Activated T-cell treated with anti-CD3 and anti-CD28 coated beads, Interleukin-2, amount 50 U/mL, for 72 hours (primary cell): ENCODE data around the gene DTNBP1. TPM values are rescaled to one million over a fixed set of nuclear protein-coding genes. Genes with fewer than 3 reads are reported as not detected.
A peak's percentile ranks its signal among the peaks of the same experiment; 100 is the strongest.

Experiments used
- ATAC-seq, 2 donors: fragments of 150-1000 bp; cut with Tn5 transposase; replicated peaks in 1 of 2; 2 replicates each; pipeline ENCODE4 v1.10.0; 2021; ENCODE audit warnings: moderate library complexity in 2 of 2, mild to moderate bottlenecking in 1 of 2
- DNase-seq, 2 donors: peaks; one replicate each; pipeline ENCODE4 v3.0.0; 2021 to 2022; ENCODE audit warnings: mixed read lengths in 1 of 2
- H3K27ac Mint-ChIP-seq: one replicate; pipeline ENCODE4 v1.8.0; 2022; ENCODE audit warnings: mild to moderate bottlenecking, moderate library complexity, mixed read lengths
- H3K27me3 Mint-ChIP-seq: one replicate; pipeline ENCODE4 v1.8.0; 2022; ENCODE audit warnings: low read depth, mixed read lengths
- H3K36me3 Mint-ChIP-seq, 2 donors: one replicate each; pipeline ENCODE4 v1.8.0; 2022; ENCODE audit warnings: mixed read lengths in 2 of 2, mild to moderate bottlenecking in 1 of 2; ENCODE audit not compliant: insufficient read depth in 2 of 2
- H3K4me1 Mint-ChIP-seq: one replicate; pipeline ENCODE4 v1.8.0; 2022; ENCODE audit warnings: low read depth, mixed read lengths
- H3K4me3 Mint-ChIP-seq, 2 donors: one replicate each; pipeline ENCODE4 v1.8.0; 2022; ENCODE audit warnings: mild to moderate bottlenecking in 2 of 2, mixed read lengths in 2 of 2, moderate library complexity in 2 of 2
- H3K9me3 Mint-ChIP-seq, 2 donors: one replicate each; pipeline ENCODE4 v1.8.0; 2022; ENCODE audit warnings: mixed read lengths in 2 of 2
- total RNA-seq, 2 donors: library from RNA; stranded (reverse); gene quantifications; one replicate each; pipeline ENCODE4 v1.2.3, GENCODE V29; 2022

DTNBP1 gene, protein sequence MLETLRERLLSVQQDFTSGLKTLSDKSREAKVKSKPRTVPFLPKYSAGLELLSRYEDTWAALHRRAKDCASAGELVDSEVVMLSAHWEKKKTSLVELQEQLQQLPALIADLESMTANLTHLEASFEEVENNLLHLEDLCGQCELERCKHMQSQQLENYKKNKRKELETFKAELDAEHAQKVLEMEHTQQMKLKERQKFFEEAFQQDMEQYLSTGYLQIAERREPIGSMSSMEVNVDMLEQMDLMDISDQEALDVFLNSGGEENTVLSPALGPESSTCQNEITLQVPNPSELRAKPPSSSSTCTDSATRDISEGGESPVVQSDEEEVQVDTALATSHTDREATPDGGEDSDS
- 10 to 100 TPM; 24.5 to 27.1 TPM for total RNA-seq

DNA sequence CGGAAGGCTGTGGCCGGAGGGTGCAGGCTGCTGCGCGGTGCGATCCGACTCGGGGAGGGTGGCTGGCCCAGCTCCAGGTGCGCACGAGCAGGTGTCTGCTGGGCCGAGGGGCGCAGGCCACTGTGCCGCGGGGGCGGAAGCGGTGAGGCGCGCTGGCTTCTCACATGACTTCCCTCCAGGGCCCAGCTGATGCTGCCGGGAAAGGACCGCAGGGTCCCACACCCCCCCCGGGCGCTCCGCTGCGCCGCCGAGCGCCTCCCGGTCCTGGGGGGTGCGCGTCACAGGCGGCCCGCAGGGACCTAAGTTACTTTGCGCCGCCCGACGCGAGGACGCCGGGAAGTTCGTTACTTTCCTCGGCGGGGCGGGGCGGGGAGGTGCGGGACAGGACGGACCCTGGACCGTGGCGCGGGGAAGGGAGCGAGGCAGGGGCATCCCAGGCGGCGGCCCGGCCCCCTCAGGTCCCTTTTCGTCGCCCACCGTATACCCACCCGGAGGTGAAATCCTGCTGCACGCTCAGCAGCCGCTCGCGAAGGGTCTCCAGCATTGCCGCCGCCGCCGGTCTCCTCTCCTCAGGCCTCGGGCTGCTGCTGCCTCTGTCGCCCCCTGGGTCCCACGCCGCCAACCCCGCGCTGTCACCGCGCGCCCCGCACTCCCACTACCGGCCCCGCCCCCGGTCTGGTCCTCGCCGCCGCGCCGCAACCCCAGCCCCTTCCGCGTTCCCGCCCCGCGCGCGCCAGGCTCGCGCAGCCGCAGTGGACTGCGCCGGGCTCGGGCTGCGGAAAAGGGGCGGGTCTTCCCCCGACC, at the start of gene DTNBP1:
Gene DTNBP1 (minus strand): TSS at position 703 of the 804 bp plus-strand sequence. CDS start 159 bp downstream, at position 544.
- peak within 1 kb of the TSS; percentile 20 for H3K27ac Mint-ChIP-seq
- peaks cover 12% of the 10 kb centered on the region for H3K27me3 Mint-ChIP-seq
- H3K36me3 Mint-ChIP-seq, result peaks cover 0 to 3% of the 10 kb centered on the region in 2 donors
- no peaks in the 10 kb centered on the region for H3K9me3 Mint-ChIP-seq
- peak; percentile 88 to 90 for ATAC-seq
- peaks cover 41% of the 10 kb centered on the region for H3K4me1 Mint-ChIP-seq
- H3K4me3 Mint-ChIP-seq, result peak within 1 kb of the TSS; percentile 75 to 81
- peak; percentile 89 to 92 for DNase-seq

DNA sequence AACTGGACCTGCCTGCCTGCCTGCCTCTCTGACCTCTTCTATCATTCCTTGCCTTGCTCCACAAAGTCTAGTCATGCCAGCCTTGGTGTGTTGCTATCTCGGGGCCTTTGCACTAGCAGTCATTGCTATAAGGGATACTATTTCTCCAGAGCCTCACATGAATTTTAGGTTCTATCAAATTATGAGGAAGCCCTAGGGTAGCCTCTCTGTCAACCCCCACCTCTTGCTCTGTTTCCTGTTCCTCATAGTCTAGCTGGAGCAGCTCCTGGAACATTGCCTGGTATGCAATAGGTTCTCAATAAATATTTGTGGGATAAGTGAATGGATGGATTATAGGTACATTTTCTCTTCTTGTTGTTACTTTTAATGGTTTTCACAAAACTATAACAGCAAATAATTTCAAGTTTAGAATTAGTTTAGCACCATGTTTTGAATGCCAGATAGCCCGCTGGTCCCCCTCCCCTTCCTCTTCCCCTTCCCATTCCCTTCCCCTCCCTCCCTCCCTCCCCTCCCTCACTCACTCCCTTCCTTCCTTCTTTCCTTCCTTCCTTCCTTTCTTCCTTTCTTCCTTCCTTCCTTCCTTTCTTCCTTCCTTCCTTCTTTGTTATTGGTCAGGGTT, 46.9 kb upstream of the DTNBP1 start:
- Mint-ChIP-seq H3K27ac (no peak overlapping the region), H3K36me3 (peaks cover 2 to 5% of the 10 kb centered on the region in 2 donors), H3K27me3 (peaks cover 6% of the 10 kb centered on the region), H3K4me1 (peaks cover 12% of the 10 kb centered on the region), H3K9me3 (peaks cover 1 to 5% of the 10 kb centered on the region in 2 donors), H3K4me3 (no peak overlapping the region)
- ATAC-seq, result no peak
- no peak for DNase-seq

DNA sequence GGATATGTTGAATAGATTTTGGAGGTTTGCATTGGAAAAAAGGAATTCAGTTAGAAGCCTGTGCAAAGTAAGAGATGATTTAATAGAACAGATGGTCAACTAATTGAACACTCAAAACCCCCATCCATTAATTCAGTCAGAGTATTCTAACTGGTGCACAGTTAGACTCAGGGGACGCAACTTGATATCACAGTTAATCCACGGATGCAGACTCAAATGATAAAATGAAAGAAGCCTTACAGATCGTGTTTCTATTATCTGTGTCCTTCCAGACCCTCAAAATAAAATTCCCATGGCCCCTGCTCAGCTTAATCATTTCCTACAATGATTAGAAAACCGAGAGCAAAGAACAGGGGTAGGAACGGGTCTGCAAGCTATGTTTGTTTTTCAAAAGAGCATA, 45.4 kb upstream of the DTNBP1 start:
- Mint-ChIP-seq H3K4me1 (no peaks in the 10 kb centered on the region), H3K9me3 (peaks cover 0 to 4% of the 10 kb centered on the region in 2 donors), H3K4me3 (no peak overlapping the region), H3K27ac (no peak overlapping the region), H3K36me3 (peaks cover 0 to 2% of the 10 kb centered on the region in 2 donors), H3K27me3 (peaks cover 6% of the 10 kb centered on the region)
- no peak for ATAC-seq
- no peak for DNase-seq

DNA sequence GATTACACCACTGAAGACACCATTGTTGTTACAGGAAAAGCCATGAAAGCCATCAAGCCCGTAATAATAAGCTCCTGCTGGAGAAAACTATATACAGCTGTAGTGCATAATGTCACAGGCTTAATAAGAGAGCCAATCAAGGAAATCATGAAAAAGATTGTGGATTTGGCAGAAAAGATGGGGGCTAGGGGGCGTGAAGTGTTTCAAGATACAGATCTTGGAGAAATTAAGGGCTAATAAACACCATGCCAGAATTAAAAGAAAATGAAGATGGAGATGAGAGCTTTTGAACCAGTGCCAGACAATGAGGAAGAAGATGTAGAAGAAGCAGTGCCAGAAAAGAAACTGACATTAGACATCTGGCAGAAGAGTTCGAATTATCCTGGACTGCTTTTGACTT, 43.2 kb upstream of the DTNBP1 start:
- no peaks in the 10 kb centered on the region for H3K4me1 Mint-ChIP-seq
- peaks cover 0 to 4% of the 10 kb centered on the region in 2 donors for H3K9me3 Mint-ChIP-seq
- no peak for ATAC-seq
- H3K27ac Mint-ChIP-seq, result no peak overlapping the region
- DNase-seq, result no peak
- no peaks in the 10 kb centered on the region for H3K36me3 Mint-ChIP-seq
- H3K4me3 Mint-ChIP-seq, result no peak overlapping the region
- no peaks in the 10 kb centered on the region for H3K27me3 Mint-ChIP-seq

DNA sequence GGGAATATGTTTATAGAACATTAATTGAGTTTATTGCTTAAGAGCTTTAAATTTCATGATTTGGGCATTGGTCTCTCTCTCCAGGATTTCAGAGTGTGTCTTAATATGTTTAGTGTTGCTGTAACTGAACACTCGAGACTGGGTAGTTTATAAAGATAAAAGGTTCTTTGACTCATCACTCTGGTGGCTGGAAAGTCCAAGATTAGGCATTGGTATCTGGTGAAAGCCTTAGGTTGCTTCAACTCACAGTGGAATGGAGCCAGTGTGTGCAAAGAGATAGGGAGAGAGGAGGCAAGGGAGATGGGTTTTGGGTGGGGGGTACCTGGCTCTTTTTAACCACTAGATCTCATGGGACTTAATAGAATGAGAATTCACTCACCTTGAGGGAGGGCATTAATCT, 35.6 kb upstream of the DTNBP1 start:
- Mint-ChIP-seq H3K27ac (no peak overlapping the region), H3K9me3 (no peaks in the 10 kb centered on the region), H3K4me3 (no peak overlapping the region), H3K4me1 (peaks cover 13% of the 10 kb centered on the region), H3K27me3 (peaks cover 15% of the 10 kb centered on the region), H3K36me3 (no peaks in the 10 kb centered on the region)
- no peak for ATAC-seq
- no peak for DNase-seq

DNA sequence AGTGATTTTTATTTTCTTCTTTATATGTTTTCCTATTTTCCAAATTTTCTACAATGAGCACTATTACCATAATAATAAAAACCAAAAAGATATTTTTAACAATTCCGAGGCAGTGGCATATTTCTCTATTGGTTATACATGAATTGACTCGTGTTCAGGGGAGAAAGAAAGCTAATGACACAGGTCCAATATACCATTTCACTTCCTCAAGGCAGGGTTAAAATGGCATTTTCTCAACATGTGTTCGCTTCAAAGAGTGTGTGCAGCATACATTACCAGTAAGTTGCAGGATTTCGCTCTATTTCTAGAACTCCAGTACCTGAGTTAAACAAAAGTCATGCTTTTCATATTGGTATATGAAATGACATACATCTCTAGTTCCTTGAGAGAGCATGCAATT, 35.1 kb upstream of the DTNBP1 start:
- H3K4me1 Mint-ChIP-seq, result peaks cover 13% of the 10 kb centered on the region

DNA sequence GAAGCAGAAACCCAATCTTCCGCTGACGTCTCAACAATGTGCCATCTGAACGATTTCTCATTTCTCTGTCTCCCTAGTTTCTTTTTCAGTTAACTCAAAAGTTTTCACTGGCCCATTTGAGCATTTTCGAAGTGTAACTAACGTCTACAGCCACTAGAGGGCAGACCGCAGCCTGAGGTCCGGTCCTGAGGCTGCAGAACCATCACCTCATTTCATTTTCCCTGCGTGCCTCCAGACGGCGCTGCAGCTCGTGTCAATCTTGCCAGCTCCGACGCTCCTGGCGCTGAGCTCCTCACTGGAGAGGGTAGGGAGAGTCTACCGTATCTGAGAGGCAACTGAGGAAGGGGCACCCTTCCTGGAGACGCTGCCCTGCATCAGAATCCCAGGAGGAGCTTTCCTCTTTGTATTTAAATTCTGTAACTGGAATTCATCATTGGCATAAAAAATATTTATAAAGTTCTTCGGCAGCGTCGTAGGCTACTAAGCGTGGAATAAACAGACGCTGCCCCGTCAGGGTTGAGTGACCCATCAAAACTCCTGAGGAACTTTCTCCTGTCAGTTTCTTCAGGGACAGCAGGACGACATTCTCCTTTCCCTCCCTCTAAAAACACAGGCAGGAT, 28.5 kb upstream of the DTNBP1 start:
- Mint-ChIP-seq H3K4me3 (peak overlapping the region in 1 of 2 donors; percentile 25), H3K27ac (peak overlapping the region; percentile 9), H3K27me3 (peaks cover 8% of the 10 kb centered on the region), H3K4me1 (peaks cover 17% of the 10 kb centered on the region), H3K36me3 (no peaks in the 10 kb centered on the region), H3K9me3 (no peaks in the 10 kb centered on the region)
- DNase-seq (peak; percentile 83), ATAC-seq (peak; percentile 99)

More for the DNA sequence above, 35.1 kb upstream of the DTNBP1 start:
- no peaks in the 10 kb centered on the region for H3K9me3 Mint-ChIP-seq
- ATAC-seq (no peak), DNase-seq (no peak)
- no peak overlapping the region for H3K4me3 Mint-ChIP-seq
- H3K36me3 Mint-ChIP-seq, result no peaks in the 10 kb centered on the region
- no peak overlapping the region for H3K27ac Mint-ChIP-seq
- H3K27me3 Mint-ChIP-seq, result peaks cover 15% of the 10 kb centered on the region

DNA sequence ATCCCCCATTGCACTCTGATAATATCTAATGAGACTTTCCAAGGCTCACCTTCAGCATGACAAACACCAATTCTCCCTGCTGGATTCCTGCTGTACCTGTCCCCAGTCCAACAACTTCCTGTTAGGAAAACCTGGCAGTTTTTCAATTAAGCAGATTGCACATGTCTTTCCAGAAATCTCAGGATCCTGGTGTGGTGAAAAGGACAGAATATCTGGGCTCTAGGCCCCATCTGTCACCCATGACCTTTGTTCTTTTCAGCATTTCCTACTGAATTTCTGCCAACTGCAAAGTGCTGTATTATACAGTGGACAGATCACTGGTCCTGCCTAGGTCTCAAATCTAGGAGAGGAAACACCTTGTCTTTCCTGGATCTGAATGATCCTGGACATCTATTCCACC, 27.7 kb upstream of the DTNBP1 start:
- Mint-ChIP-seq H3K27ac (no peak overlapping the region), H3K4me1 (peaks cover 17% of the 10 kb centered on the region), H3K4me3 (peak overlapping the region in 1 of 2 donors; percentile 25), H3K36me3 (no peaks in the 10 kb centered on the region), H3K9me3 (no peaks in the 10 kb centered on the region), H3K27me3 (peaks cover 7% of the 10 kb centered on the region)
- ATAC-seq (no peak), DNase-seq (no peak)

DNA sequence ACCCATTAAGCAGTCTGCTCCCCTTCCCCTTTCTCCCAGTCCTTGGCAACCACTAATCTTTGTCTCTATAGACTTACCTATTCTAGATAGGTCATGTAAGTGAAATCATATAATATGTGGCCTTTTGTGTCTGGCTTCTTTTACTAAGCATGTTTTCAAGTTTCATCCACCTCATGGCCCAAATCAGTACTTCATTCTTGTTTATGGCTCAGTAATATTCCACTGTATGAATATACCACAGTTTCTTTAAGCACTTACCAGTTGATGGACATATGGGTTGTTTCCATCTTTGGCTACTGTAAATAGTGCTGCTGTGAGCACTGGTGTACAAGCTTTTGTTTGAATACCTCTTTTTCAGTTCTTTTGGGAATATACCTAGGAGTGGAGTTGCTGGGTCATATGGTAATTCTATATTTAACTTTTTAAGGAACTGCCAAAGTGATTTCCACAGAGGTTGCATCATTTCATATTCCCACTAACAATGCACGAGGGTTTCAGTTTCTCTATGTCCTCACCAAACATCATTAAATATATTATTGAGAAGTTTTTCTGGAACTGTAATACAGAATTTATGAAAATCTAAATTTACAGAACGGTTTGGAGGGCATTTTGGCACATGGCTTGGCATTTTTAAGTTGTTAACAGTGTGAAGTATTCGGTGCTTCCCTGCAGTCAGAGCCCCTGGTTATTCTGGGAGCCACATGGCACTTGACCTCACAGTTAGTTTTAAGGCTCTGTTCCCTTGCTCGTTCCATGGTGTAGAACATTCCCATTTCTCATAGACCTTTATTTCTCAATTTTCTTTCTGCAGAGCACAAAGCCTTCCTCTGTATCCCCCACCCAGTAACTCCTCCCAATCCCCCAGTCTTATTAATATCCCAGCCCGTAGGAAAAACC, 27.0 kb upstream of the DTNBP1 start:
- no peak overlapping the region for H3K4me3 Mint-ChIP-seq
- no peaks in the 10 kb centered on the region for H3K9me3 Mint-ChIP-seq
- H3K4me1 Mint-ChIP-seq, result peaks cover 17% of the 10 kb centered on the region
- no peak for ATAC-seq
- DNase-seq, result no peak
- H3K36me3 Mint-ChIP-seq, result no peaks in the 10 kb centered on the region
- H3K27ac Mint-ChIP-seq, result no peak overlapping the region
- no peaks in the 10 kb centered on the region for H3K27me3 Mint-ChIP-seq

DNA sequence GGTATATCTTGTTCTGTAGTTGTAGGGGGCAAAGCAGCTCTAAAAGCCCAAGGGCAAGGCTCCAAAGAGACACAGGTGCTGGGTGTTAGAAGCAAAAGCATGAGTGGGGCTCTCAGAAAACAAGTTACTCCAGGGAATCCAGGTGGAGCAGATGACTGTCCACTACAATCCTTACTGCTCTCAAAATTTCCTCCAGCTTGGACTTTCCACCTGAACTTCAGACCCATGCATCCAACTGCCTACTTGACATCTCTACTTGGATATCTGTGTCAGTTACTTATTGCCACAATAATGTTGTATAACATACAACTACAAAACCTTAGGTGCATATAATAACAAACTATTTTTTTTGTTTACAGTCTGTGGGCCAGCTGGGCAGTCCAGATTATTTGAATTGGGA, 22.8 kb upstream of the DTNBP1 start:
- Mint-ChIP-seq H3K36me3 (no peaks in the 10 kb centered on the region), H3K27me3 (peaks cover 15% of the 10 kb centered on the region), H3K9me3 (no peaks in the 10 kb centered on the region), H3K4me1 (peaks cover 1% of the 10 kb centered on the region), H3K4me3 (no peak overlapping the region), H3K27ac (no peak overlapping the region)
- no peak for ATAC-seq
- no peak for DNase-seq

DNA sequence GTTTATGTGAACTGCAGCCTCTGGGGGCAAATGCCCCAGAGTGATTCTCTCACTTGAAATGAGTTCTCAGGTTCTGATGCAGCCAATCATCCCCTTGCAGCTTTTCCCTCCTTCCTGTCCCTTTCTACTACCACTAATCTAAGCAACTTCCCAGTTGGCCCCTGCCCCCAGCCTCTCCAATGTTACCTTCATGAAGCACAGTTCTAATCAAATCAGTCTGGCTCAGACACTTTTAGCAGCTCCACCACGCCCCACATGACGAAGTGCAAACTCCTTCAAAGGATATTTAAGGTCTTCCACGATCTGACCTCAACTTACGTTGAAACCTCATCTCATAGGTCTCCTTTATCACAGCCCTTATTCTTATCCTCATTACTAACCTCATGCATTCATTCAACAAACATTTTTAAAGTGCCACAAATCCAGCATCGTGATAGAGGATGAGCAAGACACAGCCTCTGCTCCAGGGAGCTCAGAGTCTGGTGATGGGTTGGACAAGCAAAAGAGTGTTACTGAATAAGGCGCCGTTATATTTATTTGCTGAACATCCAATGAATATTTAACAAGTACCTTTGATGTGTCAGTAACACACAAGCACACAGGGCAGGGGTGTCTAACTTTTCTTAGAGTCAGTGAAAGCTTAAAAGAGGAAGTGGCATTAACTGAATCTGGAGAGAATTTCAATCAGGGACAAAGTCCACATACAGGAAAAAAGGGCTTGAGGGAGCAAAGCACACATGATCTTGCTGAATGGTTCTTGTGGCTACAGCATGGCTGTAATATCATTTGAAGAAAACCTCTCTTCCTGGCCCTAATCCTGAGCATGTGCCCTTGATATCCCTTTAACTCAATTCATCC, 20.4 kb upstream of the DTNBP1 start:
- no peaks in the 10 kb centered on the region for H3K9me3 Mint-ChIP-seq
- H3K27ac Mint-ChIP-seq, result no peak overlapping the region
- no peaks in the 10 kb centered on the region for H3K36me3 Mint-ChIP-seq
- DNase-seq (no peak), ATAC-seq (no peak)
- H3K4me1 Mint-ChIP-seq, result no peaks in the 10 kb centered on the region
- H3K27me3 Mint-ChIP-seq, result peaks cover 15% of the 10 kb centered on the region
- H3K4me3 Mint-ChIP-seq, result no peak overlapping the region
